Activated gamma-delta T cell treated with Interleukin-2 at 50 U/mL for 16 hours (primary cell): ENCODE measurements around the gene ERMP1.
"Not testable (repeated sequence)": the region's sequence is repeated elsewhere in the genome, so short reads cannot be mapped to it uniquely, and the experiment has no call there.

ENCODE experiments used
- DNase-seq: peaks from one replicate; pipeline ENCODE4 v3.0.0-alpha.2; 2020

ERMP1 gene

GRCh38 chr9:5817862-5818261 is 15.1 kb downstream of the ERMP1 start:
- DNase-seq, result no peak

GRCh38 chr9:5815461-5815860 is 17.5 kb downstream of the ERMP1 start:
- no peak for DNase-seq

- DNase-seq, result no peak
Measured at GRCh38 chr9:5813824-5814223, 19.1 kb downstream of the ERMP1 start.

GRCh38 chr9:5811751-5812150 is 21.2 kb downstream of the ERMP1 start:
- DNase-seq, result no peak

GRCh38 chr9:5805478-5805877 is 27.4 kb downstream of the ERMP1 start:
- DNase-seq, result no peak

GRCh38 chr9:5801739-5802113 is 31.2 kb downstream of the ERMP1 start:
- DNase-seq, result no peak

GRCh38 chr9:5800969-5801738 is 31.8 kb downstream of the ERMP1 start:
- DNase-seq, result no peak

- DNase-seq, result not testable (repeated sequence)
Measured at GRCh38 chr9:5800378-5800777, 32.5 kb downstream of the ERMP1 start.

- no peak for DNase-seq
Measured at GRCh38 chr9:5799314-5799713, 33.6 kb downstream of the ERMP1 start.

- DNase-seq, result no peak
Measured at GRCh38 chr9:5798581-5798980, 34.3 kb downstream of the ERMP1 start.

- no peak for DNase-seq
Measured at GRCh38 chr9:5796298-5796697, 36.6 kb downstream of the ERMP1 start.

- DNase-seq, result no peak
Measured at GRCh38 chr9:5793812-5794211, 39.1 kb downstream of the ERMP1 start.

- no peak for DNase-seq
Measured at GRCh38 chr9:5791870-5792269, 41.0 kb downstream of the ERMP1 start.

GRCh38 chr9:5790923-5791322 is 42.0 kb downstream of the ERMP1 start:
- DNase-seq, result no peak

- no peak for DNase-seq
Measured at GRCh38 chr9:5789489-5789888, 43.4 kb downstream of the ERMP1 start.

- no peak for DNase-seq
Measured at GRCh38 chr9:5787759-5788302, 45.1 kb downstream of the ERMP1 start.

GRCh38 chr9:5787220-5787619 is 45.7 kb downstream of the ERMP1 start:
- DNase-seq, result no peak

- no peak for DNase-seq
Measured at GRCh38 chr9:5786370-5787127, 46.4 kb downstream of the ERMP1 start.

- no peak for DNase-seq
Measured at GRCh38 chr9:5784526-5785315, 48.2 kb downstream of the ERMP1 start.

GRCh38 chr9:5783982-5784381 is 48.9 kb downstream of the ERMP1 start:
- no peak for DNase-seq

- DNase-seq, result not testable (repeated sequence)
Measured at GRCh38 chr9:5783420-5783819, 49.5 kb downstream of the ERMP1 start.

GRCh38 chr9:5779705-5780218 is 53.2 kb downstream of the ERMP1 start:
- not testable (repeated sequence) for DNase-seq

- no peak for DNase-seq
Measured at GRCh38 chr9:5778805-5779204, 54.1 kb downstream of the ERMP1 start.
